HG03097 (cell line): Measurements from ENCODE around the gene SCT.

Source experiments
- ATAC-seq: cut with Tn5 transposase; IDR thresholded peaks from one replicate; pipeline ENCODE4 v1.9.1; 2021; ENCODE audit not compliant: unreplicated experiment, low FRiP score

The SCT gene

DNA sequence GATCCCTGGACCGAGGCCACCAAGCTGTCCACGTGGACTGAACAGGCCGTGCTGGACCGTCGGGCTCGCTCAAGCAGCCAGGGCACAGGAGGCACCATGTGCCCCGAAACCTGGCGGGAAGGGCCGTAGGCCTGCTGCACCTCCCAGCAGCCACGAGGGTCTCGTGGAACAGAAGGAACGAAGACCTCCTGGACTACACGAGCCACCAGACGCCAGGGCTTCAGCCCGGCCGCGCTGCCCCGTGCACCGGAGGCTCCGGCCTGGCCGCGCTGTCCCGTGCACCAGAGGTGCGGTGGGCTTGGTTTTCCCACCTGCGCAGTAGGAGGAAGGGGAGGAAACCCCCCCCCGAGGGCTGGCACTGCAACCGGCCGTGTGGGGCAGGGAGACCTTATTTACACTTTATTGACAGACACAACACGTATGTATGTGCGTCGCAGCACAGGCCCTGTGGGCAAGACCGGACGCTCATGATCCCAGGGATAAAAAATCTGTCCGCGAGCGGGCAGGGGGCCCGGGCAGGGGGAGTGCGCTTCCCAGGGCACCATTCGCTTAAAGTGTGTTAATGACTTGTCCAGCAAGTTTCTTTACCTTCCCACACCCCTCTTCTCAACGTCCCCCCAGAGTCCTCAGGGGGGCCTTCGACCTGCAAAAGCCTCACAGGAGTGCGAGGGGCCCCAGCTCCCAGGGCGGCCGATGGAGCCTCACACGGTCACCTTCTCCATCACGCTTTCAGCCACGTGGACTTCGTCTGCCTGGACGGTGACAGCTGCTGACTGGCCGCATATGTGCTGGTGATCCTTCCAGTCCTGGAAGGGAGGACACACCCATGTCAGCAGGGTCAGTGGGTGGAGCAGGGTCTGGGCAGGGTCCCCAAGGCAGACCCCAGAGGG lies 17.1 kb upstream of the SCT start:
- no peak for ATAC-seq

DNA sequence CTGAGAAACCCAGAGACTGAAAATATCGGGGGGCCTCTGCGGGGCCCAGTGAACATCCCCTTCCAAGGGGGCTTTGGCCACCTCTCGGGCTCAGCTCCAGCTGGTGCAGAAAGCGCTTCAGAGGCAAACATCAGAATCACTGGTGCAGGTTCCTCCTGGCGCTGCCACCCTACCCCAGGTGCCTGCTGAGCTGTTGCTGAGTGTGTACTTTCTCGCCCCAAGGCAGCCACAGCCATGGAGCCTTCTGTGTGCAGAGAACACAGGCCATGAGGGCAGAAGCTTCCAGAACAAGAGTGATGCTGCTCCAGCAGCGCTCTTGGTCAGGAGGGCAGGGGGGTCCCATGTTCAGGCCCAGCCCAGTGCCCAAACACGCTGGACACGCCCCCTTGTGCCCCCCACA lies 16.4 kb upstream of the SCT start:
- ATAC-seq, result no peak

DNA sequence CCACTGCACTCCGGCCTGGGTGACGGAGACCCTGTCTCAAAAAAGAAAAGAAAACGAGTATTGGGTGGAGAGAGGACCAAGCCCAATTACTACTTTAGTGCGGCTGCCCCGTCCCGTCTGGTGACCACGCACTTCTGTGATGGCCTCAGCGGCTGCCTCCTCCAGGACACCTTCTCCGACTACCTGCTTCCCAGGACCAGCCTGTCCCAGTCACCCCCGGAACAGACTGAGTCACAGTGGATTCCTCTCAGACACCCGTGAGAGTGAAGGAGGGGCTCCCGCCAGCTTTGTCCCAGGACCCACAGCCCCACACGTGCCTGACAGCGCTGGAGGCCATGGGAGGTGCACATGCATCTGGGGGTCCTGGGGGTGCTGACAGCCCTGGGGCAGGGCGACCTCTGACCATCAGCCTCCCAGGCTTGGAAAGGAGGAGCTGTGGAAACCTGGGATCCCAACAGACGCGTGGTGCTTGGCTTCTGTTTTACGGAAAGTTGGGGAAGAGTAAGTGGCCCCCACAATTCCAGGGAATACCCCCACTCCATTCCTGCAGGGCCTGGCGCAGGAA lies 14.9 kb upstream of the SCT start:
- no peak for ATAC-seq

DNA sequence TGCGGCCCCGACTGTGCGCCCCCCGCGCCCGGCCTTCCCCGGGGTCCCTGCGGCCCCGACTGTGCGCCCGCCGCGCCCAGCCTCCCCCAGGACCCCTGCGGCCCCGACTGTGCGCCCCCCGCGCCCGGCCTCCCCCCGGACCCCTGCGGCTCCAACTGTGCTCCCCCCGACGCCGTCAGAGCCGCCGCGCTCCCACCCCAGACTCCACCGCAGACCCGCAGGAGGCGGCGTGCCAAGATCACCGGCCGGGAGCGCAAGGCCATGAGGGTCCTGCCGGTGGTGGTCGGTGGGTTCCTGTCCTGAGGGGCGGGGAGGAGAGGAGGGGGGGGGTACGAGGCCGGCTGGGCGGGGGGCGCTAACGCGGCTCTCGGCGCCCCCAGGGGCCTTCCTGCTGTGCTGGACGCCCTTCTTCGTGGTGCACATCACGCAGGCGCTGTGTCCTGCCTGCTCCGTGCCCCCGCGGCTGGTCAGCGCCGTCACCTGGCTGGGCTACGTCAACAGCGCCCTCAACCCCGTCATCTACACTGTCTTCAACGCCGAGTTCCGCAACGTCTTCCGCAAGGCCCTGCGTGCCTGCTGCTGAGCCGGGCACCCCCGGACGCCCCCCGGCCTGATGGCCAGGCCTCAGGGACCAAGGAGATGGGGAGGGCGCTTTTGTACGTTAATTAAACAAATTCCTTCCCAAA lies 13.2 kb upstream of the SCT start:
- no peak for ATAC-seq

DNA sequence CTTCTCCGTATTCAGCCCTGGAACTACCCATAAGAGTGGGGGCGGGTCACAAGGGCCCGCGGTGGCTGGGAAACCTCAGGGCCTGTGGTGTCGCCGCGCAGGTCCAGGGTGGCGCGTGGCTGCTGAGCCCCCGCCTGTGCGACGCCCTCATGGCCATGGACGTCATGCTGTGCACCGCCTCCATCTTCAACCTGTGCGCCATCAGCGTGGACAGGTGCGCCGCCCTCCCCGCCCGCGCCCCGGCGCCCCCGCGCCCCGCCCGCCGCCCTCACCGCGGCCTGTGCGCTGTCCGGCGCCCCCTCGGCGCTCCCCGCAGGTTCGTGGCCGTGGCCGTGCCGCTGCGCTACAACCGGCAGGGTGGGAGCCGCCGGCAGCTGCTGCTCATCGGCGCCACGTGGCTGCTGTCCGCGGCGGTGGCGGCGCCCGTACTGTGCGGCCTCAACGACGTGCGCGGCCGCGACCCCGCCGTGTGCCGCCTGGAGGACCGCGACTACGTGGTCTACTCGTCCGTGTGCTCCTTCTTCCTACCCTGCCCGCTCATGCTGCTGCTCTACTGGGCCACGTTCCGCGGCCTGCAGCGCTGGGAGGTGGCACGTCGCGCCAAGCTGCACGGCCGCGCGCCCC lies 12.5 kb upstream of the SCT start:
- ATAC-seq, result no peak

DNA sequence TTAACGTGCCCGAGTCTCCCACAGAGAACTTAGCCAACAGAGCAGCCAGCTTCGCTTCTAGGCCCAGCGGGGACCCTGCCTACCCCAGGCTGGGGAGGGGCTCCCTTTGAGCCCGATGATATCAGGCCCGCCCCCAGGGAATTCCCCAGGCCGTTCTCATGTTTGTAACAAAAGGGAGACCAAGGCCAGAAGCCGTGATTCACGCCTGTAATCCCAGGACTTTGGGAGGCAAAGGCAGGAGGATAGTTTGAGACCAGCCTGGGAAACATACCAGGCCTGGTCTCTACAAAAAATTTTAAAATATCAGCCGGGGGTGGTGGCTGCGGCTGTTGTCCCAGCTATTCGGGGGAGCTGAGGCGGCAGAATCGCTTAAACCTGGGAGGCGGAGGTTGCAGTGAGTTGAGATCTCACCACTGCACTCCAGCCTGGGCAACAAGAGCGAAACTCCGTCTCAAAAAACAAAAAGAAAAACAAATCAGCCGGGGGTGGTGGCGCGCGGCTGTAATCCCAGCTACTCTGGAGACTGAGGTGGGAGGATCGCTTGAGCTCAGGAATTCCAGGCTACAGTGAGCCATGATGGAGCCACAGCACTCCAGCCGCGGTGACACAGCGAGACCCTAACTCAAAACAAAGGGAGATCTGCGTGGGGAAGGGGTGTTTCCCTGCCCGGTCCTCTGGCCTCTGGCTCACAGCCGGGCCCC lies 11.8 kb upstream of the SCT start:
- ATAC-seq, result no peak

DNA sequence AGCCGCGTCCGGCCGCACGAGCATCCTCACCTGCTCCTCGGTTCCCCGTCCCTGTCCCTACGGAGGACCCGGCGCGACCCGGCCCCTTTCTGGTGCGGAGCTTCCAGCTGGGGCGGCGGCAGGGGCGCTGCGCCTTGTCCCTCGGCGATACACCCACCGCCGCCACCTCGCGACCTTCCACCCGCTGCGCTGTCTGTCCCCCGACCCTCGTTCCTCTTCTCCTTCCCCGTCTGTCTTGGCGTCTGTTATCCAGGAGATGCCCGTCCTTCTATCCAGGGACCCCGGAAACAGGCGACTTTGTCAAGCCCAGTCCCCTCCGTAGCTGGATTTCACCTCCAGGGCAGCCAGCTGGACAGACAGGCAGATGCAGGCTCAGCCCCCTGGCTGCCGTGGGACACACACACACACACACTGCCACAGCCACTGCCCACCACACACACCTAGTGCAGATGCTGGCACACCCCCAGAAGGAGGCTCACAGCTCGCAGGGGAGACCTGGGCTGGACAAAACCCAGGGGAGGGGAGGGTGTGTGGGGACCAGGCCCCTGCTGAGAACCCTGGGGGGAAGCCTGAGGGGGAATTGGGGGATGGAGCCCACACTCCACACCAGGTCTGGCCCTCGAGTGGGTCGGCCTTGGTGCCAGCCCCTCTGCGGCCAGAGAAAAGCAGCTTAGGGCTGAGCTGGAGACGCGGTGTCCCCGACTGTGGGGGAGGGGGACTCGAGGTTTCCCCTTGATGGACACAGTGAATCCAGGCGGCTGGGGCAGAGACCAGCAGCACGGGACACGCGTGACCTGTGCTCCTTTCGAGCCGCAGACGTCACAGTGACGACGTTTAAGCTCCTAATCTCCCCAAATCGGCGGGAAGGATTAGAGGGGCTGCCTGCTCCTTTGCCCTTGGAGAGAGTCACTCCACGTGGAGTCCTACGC lies 10.9 kb upstream of the SCT start:
- ATAC-seq, result no peak

DNA sequence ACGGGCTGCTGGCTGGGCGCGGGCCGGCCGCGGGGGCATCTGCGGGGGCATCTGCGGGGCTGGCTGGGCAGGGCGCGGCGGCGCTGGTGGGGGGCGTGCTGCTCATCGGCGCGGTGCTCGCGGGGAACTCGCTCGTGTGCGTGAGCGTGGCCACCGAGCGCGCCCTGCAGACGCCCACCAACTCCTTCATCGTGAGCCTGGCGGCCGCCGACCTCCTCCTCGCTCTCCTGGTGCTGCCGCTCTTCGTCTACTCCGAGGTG lies 10.3 kb upstream of the SCT start:
- no peak for ATAC-seq

DNA sequence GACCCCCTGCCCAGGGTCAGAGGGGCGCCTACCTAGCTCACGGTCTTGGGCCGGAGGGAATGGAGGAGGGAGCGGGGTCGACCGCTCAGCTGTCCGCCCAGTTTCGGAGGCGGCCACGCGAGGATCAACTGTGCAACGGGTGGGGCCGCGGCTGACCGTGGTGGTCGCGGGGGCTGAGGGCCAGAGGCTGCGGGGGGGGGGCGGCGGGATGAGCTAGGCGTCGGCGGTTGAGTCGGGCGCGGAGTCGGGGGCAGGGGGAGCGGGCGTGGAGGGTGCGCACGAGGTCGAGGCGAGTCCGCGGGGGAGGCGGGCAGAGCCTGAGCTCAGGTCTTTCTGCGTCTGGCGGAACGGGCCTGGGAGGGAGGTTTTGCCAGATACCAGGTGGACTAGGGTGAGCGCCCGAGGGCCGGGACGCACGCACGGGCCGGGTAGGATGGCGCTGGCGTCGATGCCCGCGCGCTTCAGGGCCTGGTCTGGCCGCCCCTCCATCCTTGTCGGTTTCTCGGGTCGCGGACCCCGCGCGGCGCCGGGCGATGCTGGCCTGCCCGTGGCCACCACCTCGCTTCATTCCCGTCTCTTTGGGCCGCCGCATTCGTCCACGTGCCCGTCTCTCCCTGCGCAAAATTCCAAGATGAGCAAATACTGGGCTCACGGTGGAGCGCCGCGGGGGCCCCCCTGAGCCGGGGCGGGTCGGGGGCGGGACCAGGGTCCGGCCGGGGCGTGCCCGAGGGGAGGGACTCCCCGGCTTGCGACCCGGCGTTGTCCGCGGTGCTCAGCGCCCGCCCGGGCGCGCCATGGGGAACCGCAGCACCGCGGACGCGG lies 9.7 kb upstream of the SCT start, which contains the start of gene DRD4:
TSS of gene DRD4 (plus strand) at position 759 of the 822 bp plus-strand sequence. CDS start at position 795, 36 bp downstream.
- no peak for ATAC-seq

DNA sequence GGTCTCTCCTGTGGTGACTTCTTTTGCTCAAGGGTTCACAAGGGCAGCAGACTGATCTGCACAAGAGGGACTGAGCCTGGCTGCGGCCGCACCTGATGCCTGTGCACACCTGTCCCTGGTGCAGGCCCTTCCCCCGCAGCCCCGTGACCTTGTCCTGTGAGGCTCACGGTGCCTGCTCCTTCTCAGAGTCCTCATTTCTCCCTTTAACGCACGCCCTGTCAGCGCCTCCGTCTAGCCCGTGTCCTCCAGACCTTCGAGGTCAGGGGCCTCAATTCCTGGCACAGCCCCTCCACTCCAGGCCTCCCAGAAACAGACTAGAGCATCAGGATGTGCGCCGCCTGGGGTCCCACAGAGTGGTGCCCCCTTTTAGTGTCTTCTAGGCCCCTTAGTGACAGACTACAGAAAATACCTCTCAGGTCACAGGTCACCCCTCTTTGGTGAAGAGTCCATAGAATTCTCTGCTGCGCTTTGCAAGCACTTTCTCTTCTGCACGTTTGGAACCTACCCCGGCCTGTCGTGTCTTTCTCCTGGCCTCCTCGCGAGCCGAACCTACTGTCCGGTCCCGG lies 9.0 kb upstream of the SCT start:
- no peak for ATAC-seq

DNA sequence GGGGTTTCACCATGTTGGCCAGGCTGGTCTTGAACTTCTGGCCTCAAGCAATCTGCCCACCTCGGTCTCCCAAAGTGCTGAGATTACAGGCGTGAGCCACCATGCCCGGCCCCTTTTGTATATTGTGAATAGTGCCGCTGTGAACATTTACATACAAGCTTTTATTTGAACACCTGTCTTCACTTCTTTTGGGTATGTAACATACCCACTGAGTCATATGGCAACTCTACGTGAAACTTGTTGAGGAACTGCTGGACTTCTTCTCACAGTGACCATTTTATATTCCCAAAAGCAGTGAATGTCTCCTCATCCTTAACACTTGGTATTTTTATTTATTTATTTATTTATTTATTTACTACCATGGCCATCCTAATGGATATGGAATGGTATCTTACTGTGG lies 3.9 kb upstream of the SCT start:
- no peak for ATAC-seq

DNA sequence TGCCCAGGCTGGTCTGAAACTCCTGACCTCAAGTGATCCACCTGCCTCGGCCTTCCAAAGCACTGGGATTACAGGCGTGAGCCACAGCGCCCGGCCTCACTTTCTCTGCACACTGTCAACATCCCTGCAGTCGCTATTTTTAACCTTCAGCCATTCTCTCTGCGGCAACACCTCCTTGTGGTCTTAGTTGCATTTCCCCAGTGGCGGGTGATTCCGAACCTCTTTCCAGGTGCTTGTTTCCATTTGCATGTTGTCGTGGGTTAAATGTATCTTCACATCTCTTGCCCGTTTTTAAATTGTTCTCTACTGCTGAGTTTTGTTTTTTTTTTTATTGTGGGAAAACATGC lies 2.2 kb upstream of the SCT start:
- no peak for ATAC-seq

DNA sequence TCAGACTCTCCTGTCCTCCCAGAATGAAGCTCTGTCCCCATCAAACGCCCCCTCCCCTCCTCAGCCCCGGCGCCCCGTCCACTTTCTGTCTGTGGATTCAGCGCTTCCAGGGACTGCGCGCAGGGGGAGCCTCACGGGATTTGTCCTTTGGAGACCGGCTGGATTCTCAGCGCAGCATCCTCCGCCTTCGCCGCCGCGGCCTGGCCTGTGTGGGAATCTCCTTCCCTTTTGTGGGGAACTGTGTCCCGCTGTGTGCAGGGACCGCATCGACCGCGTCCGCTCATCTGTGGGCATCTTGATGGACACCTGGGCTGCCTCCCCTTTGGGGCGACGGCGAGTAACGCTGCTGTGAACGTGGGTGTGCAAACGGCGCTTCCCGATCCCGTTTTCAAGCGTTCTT lies 1.1 kb upstream of the SCT start:
- ATAC-seq, result no peak

DNA sequence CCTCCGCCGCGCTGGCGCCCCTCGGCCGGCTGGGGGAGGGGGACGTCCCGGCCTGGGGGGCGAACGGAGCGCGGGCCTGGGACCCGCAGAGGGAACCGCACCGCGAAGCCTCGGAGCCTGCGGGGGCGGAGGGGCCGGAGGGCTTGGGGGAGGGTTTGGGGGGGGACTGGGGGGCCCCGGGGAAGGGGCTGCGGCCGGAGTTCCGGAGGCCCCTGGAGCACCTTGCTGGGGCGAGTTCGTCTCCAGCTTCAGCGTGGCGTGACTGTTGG lies 261 bp upstream of the SCT start:
- ATAC-seq, result no peak

DNA sequence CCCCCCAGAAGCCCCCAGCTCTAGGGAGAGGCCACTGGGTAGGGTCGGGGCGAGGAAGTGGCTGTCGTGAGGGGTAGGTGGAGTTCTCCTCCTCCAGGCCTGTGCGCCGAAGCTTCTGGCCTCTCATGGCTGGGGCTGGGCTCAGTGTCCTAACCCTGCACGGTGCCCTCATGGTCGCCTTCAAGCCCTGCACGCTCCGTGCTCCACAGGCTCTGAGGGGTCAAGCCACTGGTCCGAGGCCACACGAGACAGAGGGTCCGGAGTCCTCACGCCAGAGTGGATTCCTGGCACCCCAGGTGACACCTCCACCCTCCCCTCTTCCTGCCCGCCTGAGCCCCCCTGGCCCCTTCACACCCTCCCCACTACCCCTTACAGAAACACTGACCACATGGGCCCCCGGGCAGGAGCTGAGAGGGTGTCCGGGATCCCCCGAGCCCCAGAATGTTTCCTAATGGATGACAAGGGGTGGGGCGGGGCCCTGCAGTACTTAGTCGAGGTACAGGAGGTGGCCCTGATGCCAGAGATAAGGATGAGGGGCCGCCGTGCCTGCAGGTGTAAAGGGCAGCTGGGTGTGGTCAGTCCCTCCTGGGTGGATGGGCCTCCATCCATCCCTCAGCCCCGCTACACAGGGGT lies 1.2 kb downstream of the SCT start:
- ATAC-seq, result no peak

DNA sequence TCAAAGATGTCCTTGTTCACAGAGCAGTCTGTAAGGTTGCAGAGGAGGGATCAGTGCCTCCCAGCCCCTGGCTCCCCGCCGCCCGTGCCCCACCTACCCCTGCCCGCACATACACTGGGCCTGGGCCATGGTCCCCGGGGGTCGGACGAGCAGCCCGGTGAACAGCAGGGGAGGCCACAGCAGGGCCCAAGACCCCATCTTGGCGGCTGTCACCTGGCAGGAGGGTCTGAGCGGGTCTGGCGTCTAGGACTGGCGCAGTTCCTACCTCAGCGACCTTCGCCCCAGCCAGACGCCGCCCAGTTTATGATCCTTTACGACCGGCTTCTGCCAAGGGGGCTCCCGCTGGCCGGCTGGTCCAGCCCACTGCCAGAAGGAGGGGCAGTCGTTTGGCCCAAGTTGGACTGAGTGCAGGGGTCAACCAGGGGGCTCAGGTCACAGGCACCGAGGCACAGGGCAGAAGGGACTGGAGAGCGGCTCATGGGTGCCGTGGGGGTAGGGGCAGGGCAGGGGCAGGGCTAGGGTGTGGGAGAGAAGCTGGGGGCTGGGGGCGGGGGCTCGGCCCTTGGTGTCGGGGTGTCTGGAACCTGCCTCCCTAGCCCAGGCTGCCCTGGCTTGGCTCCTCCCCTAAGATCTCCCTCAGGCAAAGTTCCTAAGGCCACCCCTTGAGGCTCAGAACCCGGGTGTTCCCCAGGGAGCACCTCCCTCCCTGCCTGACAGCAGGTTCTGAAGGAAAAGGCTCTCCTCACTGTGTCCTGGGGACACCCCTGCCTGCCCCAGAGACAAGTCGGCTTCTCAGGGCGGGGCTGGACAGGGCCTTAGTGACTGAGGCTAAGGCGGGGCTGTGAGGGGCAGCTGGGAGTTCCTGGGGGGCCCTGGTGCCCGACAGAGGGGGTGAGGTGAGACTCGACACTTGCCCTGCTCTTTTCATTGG lies 2.0 kb downstream of the SCT start, which contains the start of gene CDHR5:
TSS of gene CDHR5 (minus strand) at position 251 of the 931 bp plus-strand sequence. CDS start at position 198, 53 bp downstream.
- ATAC-seq, result no peak

DNA sequence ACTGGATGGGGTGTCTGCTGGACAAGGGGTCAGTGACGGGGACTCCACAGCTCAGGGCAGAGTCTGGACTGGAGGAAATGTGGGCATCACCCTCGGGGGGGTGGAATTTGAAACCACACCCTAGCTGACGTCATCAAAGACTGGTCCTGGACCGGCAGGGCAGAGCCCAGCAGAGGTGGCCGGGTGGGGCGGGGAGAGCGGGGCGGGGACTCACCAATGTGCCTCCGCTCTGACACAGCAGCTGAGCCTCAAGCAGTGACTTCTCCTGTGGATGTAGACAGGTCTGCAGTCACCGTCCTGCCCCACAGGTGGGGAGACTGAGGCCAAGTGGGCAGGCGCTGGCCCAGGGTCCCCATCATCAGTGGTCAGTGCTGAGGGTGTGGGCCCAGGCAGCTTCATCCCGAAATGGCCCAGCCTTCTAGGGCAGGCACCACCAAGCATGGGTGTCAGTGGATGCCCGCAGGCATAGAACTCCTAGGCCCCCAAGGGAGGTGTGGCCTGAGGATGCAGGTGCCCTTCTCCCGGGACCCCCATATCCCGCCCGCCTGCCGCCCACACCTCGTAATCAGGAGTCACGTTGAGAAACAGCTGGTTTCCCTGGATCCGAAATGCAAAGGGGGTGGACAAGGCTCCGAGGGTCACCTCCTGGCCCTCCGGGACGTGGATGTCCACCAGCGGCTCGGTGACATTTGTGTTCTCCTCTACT lies 2.8 kb downstream of the SCT start:
- ATAC-seq, result no peak
